Hippocampal formation (tissue), 2 donors: ENCODE measurements around the gene HOTAIR.

Experiments used
- DNase-seq, 2 donors: peaks; one replicate each; lab custom pipeline; 2025; lab: John Stamatoyannopoulos, UW

HOTAIR gene

DNA sequence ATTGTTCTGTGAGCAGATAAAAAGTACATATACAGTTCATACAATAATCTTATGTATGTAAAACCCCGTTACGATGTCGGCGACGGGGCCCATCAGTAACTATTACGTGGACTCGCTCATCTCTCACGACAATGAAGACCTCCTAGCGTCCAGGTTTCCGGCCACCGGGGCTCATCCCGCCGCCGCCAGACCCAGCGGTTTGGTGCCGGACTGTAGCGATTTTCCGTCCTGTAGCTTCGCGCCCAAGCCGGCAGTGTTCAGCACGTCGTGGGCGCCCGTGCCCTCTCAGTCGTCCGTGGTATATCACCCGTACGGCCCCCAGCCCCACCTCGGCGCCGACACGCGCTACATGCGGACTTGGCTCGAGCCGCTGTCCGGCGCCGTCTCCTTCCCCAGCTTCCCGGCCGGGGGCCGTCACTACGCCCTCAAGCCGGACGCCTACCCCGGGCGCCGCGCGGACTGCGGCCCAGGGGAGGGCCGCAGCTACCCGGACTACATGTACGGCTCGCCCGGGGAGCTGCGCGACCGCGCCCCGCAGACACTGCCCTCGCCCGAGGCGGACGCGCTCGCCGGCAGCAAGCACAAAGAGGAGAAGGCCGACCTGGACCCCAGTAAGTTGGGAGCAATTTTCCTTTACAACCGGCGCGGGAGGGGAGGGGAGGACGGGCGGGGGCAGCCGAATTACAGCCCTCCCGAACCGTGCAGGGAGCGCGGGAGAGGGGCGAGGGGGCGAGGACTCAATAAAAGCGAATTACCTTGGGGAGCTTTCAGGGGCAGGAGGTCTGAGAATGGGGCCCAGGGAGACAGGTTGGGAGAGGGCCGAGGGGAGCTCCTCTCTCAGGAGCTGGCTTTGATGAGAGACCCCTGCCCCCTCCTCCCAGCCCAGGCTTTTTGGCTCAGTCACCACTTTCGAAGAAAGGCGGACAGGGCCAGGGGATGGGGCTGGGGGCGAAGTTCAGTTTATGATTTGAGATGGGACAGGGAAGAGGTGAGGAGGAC is 25.7 kb upstream of the HOTAIR start, which contains the start of gene HOXC9:
Gene HOXC9, plus strand, starts transcription at position 46 of the 999 bp plus-strand sequence. Its CDS starts 28 bp downstream, at position 74.
- no peak for DNase-seq

DNA sequence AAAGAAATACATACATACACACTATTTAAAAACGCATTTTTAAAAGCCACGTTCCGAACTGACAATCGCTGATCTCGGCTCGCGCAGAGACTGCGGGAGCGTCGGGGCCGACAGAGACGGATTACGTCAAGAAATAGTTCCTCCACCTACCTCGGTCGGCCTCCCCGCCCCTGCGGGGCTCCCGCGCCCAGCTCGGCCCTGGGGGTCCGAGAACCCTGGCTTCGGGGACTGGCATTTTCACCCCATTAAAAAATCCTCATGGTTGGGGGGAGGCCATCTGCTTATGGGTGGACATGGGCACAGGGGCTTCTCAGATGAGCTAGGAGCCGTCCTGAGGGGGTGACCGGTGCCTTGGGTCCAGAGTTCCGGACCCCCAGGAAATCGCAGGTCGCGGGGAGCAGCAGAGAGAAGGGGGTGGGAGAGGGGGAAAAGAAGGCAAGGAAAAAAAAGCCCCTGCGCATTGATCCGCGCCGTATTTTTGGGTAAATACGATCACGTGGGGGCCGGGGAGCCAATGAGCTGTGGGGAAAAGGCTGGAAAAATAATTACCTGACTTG is 24.9 kb upstream of the HOTAIR start:
- DNase-seq: no peak

GRCh38 chr12:53998900-53999236 is 24.1 kb upstream of the HOTAIR start:
- DNase-seq: no peak

DNA sequence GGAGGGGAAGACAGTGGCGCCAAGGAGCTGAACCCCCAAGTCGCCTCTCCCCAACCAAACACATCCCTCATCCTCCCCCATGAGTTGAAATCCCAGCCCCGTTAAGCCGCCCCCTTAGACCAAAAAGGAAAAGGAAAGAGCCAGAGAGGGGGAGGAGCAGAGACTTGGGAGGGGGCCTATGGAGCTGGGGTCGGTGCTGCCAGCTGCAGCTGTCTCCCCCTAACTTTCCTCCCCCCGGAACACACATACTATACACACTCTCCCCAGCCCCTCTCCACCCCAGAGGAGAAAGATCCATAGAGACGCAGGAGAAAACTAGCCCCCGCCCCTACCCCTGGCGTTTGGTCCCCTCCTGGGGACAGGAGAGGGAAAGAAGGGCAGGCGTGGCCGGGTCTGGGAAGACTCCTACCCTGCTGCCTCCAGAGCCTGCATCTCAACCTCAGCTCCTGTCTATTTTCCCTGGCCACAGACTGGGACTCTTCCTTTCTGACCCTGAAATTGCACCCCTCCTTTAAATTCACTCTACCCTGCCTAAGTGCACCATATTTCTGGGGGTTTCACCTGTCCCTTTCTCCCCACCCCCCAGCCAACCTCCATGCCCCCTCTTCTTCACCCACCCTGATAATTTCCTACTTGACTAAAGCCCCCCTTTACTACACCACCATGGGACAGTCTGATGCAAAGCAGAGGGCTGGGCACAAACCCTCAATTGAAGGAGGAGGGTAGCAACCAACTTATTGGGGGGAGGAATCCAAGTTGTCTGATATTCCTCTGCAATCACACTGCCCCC is 23.6 kb upstream of the HOTAIR start:
- no peak for DNase-seq

- no peak for DNase-seq
These were observed 22.7 kb upstream of the HOTAIR start for GRCh38 chr12:53997204-53998109.

- DNase-seq: no peak
These were observed 21.8 kb upstream of the HOTAIR start for GRCh38 chr12:53996240-53997203.

- no peak for DNase-seq
These were observed 20.9 kb upstream of the HOTAIR start for GRCh38 chr12:53995378-53996239.

GRCh38 chr12:53995002-53995377 is 20.2 kb upstream of the HOTAIR start:
- no peak for DNase-seq

DNA sequence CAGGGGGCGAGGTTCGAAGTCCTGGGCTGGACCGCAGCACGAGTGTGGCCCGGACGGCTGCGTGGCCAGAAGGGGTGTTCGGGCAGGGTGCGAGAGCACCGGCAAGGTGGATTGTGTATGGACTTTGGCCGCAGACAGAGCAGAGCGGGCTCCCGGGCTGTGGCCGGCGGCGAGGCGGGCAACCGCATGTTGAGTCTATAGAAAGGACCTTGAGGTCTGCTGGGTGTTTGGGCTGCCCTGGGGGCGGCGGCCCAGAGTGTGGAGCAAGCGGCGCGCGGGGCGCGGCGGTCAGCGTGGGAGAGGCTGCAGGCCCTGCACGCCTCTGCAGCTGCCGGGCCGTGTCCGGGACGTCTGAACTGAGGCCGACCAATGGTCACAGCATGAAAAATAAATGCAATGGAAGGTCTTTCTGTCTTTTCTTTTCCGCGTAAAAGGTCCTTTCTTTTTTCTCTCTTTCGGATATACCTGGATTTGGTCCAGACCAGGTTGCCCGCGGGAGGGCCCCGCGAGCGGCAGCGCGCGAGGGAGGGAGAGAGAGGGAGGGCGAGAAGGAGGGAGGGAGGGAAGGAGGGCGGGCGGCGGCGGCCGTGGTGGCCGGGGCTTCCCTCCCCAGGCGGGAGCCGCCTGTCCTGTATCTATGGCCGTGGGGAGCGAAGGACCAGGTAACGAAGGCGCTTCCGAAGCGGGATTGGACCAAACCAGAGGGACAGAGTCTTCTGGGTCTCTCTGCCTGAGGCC is 19.7 kb upstream of the HOTAIR start:
- DNase-seq: no peak

GRCh38 chr12:53994009-53994263 is 19.2 kb upstream of the HOTAIR start:
- DNase-seq: no peak

DNA sequence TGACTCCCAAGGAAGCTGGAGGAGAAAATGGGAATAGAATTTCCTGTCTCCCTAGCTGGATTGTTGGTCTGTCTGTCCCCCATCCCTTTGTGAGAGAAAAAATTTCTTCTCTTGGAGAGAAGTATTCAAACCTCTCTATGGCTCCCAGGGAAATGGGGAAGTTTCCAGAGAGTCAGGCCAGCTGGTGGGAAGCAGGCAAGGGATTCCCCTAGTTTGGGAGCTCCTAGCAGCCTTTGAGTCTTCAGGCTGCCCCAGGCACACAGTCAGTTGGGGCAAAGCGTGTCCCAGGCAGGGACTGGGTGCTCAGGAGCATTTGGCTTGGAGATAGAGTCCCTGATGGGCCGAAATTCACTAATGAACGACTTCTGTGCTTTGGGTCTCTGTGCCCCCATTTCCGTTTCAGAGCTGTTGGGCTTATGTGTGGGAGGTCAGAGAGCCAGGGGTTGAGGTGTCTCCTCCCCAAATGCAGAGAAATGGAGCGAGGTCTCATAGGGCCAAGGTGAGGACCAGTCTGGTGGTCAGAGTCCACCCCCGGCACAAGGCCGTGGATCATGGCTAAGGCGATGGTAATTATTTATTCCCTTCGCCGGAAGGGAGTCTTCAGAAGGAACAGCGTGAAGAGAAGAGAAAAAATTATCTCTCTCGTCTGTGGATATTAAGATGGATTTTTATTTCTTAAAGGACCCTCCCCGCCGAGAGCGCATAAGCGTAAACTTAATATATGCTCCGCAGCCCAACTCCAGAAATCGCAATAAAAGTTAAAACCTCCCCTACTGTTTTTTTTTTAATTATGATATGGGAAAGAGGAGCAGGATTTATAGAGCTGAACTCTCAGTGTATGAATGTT is 18.6 kb upstream of the HOTAIR start:
- DNase-seq: no peak

DNA sequence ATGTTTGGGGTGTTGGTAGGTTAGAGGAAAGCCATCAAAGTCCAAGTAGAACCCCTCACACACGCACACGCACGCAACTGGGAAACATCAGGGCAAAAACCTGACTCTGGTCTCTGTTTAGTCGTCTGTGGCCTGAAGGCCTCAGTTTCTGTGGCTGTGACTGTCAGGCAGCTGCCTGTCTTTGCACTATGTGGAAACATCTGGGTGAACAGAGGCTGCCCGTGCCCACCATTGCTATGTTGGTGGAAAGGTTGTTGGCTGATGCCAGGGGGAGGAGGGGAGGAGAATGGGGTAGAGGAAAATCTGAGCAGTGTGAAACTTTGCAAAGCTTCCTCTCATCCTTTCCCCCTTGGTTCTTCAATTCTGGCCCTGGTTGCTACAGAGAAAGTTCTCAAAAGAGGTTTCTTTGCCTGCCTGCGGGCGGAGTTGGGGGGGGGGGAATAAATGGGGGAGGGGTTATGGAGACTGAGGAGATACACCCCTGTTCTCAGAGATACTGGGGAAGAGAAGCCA is 17.7 kb upstream of the HOTAIR start:
- no peak for DNase-seq

DNA sequence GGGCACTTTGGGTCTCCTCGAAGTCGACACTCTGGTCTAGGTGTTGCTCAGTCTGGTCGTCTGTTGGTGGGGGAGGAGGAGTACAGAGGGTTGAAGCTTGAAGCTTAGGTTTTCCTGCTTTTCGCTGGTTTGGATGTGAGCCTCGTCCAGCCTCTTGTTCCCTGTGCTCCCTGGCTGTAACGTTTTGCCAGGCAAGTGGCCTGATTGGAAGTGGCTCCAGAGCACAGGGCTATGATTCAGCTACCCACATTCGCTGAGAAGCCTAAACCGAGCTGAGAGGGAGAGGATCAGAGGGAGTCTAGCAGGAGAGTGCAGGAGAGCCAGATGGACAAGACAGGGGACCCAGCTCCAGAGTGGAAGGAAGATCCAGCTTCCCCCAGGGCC is 16.3 kb upstream of the HOTAIR start:
- no peak for DNase-seq

DNA sequence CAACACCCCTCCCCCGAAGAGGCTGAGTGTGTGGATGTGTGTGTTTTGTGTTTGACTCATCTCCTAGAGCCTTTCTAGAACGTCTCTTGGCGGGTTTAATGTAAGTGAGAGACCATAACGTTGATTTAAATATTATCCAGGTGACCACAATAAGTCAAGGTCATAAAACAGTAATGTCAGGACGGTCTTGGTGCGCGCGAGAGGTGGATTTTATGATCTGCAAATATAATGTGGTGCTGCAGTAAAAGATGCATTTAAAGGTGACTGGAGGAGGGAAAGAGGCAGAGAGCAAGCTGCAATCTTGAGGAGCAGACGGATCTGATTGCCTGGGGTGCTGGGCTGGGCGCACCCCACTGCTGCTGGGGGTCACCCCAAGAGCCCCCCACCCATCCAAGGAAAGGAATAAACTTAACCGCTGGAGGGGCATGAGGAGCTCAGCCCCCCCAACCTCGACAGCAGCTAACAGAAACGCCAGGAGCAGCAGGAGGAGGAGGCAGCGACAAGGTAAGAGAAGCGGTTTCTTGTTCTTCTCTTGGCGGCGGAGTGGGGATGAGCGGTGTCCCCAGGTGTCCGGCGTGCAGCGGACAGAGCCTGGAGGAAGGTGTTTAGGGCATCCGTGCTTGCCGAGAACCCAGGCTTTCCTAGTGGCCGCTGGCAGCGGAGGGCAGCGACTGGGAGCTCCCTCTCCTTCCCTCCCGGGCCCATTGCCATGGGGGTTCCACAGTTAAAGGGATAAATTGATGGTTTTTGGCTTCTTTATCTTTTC is 15.7 kb upstream of the HOTAIR start:
- DNase-seq: no peak

DNA sequence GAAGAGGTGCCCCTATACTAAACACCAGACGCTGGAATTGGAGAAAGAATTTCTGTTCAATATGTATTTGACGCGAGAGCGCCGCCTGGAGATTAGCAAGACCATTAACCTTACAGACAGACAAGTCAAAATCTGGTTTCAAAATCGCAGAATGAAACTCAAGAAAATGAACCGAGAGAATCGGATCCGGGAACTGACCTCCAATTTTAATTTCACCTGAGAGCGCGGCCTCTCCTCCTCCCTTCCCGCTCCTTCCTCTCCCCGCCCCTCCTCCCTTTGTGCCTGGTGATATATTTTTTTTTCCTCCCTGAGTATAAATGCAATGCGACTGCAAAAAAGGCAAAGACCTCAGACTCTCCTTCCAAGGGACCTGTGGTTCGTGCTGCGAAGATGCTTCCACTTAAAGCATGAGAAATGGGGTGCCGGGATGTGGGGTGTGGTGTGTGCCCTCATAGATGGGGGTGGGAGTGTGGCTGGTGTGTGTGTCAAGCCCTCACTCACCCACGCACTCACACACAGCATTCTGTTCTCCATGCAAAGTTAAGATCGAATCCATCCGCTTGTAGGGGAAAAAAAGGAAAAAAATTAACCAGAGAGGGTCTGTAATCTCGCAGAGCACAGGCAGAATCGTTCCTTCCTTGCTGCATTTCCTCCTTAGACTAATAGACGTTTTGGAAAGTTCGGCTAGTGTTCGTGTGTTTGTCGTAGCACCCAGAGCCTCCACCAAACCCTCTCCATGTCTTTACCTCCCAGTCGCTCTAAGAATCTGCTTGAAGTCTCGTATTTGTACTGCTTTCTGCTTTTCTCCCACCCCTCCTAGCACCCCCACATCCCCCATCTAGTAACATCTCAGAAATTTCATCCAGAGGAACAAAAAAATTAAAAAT is 14.7 kb upstream of the HOTAIR start:
- peak in 1 of 2 donors; percentile 3 for DNase-seq
